Uterus (tissue), 4 donors: ENCODE measurements around the gene HDLBP. TPM values are rescaled to one million over a fixed set of nuclear protein-coding genes. Genes with fewer than 3 reads are reported as not detected.

Source experiments
- DNase-seq, 2 donors: peaks; one replicate each; pipeline ENCODE4 v3.0.0-alpha.2; 2019 to 2020
- H3K27ac ChIP-seq, 2 donors: fragments of 200-600 bp; sonication (generic); 1 replicate in 1 of 2; 2 replicates in 1 of 2; pipeline ENCODE4 v1.5.1; 2016 to 2018
- H3K27me3 ChIP-seq, 2 donors: fragments of 200-600 bp; sonication (generic); one replicate each; pipeline ENCODE4 v1.5.1; 2018 to 2019; ENCODE audit warnings: control low read depth in 1 of 2
- H3K36me3 ChIP-seq, 2 donors: fragments of 200-600 bp; sonication (generic); one replicate each; pipeline ENCODE4 v1.5.1; 2019; ENCODE audit warnings: control low read depth in 1 of 2
- H3K4me1 ChIP-seq, 2 donors: fragments of 200-600 bp; sonication (generic); one replicate each; pipeline ENCODE4 v1.5.1; 2018 to 2019; ENCODE audit warnings: control low read depth in 1 of 2
- H3K4me3 ChIP-seq, 2 donors: fragments of 200-600 bp; sonication (generic); 1 replicate in 1 of 2; 2 replicates in 1 of 2; pipeline ENCODE4 v1.5.1; 2018 to 2019; ENCODE audit warnings: mild to moderate bottlenecking in 1 of 2
- H3K9me3 ChIP-seq, 2 donors: fragments of 200-600 bp; sonication (generic); one replicate each; pipeline ENCODE4 v1.5.1; 2019; ENCODE audit warnings: control low read depth in 1 of 2
- POLR2A ChIP-seq, 2 donors: fragments of 450-650 bp; IDR thresholded peaks; one replicate each; pipeline ENCODE4 v1.6.1; 2016; ENCODE audit warnings: antibody characterized with exemption in 2 of 2, mild to moderate bottlenecking in 1 of 2, moderate library complexity in 1 of 2
- intact Hi-C: fragments of 100-400 bp; cut with DNase I; formaldehyde crosslinking; loops from one replicate; pipeline ENCODE4 v1.15.1; 2023; ENCODE audit warnings: low total_unique reads
- total RNA-seq, 4 donors: library from RNA; depleted of rRNA in 3 of 4; stranded (reverse); fragments of >200 nt in 3 of 4; gene quantifications; one replicate each; pipeline versions ENCODE4 v1.1.0 to v1.2.4, GENCODE V29; 2014 to 2023
- TF ChIP-seq, protein P1 (sequence below), 4 experiments: fragments of 200-600 bp in 2 of 4; fragments of 450-650 bp in 2 of 4; sonication (generic) in 2 of 4; IDR thresholded peaks; one replicate each; pipeline ENCODE4 v1.5.1; 2016 to 2019; ENCODE audit warnings: antibody characterized with exemption in 4 of 4, mild to moderate bottlenecking in 2 of 4, moderate library complexity in 1 of 4
- donor health status: DM: yes; HTN: yes; CAD: no.

The HDLBP gene
- total RNA-seq, 4 donors from 2014 or later, result 226 to 1,465 (median 466) TPM

GRCh38 chr2:241254904-241255351, 60.5 kb downstream of the HDLBP start:
- Histone ChIP-seq H3K4me3 (no peak overlapping the region), H3K27me3 (no peaks in the 10 kb centered on the region), H3K4me1 (no peaks in the 10 kb centered on the region), H3K9me3 (no peaks in the 10 kb centered on the region), H3K27ac (no peak overlapping the region), H3K36me3 (no peaks in the 10 kb centered on the region)
- intact Hi-C loops, result no loop called here
- TF ChIP-seq, protein P1, sequence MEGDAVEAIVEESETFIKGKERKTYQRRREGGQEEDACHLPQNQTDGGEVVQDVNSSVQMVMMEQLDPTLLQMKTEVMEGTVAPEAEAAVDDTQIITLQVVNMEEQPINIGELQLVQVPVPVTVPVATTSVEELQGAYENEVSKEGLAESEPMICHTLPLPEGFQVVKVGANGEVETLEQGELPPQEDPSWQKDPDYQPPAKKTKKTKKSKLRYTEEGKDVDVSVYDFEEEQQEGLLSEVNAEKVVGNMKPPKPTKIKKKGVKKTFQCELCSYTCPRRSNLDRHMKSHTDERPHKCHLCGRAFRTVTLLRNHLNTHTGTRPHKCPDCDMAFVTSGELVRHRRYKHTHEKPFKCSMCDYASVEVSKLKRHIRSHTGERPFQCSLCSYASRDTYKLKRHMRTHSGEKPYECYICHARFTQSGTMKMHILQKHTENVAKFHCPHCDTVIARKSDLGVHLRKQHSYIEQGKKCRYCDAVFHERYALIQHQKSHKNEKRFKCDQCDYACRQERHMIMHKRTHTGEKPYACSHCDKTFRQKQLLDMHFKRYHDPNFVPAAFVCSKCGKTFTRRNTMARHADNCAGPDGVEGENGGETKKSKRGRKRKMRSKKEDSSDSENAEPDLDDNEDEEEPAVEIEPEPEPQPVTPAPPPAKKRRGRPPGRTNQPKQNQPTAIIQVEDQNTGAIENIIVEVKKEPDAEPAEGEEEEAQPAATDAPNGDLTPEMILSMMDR (IDR thresholded peaks at IDR 0.05), result no peak
- TF ChIP-seq POLR2A (IDR thresholded peaks at IDR 0.05), result no peak
- peak in 1 of 2 donors; percentile 9 for DNase-seq

DNA sequence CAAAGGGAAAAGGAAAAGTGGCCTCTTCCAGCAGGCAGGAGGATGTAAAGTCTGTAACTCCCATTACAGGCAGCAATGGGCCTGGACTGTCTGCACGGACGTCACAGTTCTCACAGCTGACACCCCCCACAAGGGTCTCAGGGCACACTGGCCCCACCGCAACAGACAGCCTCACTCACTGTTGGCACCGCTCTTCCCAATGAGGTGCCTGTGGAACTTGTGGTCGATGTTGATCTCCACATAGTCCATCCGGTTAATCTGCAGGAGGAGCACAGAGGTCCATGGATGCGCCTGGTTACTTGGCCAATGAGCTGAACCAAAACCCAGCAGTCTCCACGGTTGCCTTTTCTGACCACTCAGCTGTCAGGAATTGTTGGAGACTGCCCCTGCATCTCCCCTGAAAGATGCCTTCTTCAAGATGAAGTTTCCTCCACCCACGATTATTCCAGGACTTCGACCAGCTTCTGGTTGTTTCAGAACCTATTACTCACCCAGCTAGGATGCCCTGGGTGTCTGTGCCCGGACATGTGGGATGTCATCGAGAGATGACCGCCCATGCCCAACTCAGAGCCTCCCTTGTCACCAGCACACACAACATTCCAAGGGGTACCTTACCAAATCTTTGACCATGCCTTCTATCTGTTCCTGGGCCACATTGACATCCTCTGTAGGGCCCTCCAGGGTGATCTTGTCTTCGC, 62.5 kb downstream of the HDLBP start:
- Histone ChIP-seq H3K9me3 (no peaks in the 10 kb centered on the region), H3K4me1 (peaks cover 0 to 7% of the 10 kb centered on the region in 2 donors), H3K36me3 (no peaks in the 10 kb centered on the region), H3K4me3 (no peak overlapping the region), H3K27me3 (no peaks in the 10 kb centered on the region), H3K27ac (no peak overlapping the region)
- TF ChIP-seq POLR2A (IDR thresholded peaks at IDR 0.05), result no peak
- TF ChIP-seq, protein P1 (IDR thresholded peaks at IDR 0.05), result no peak
- intact Hi-C loops, result no loop called here
- DNase-seq, result no peak

- H3K36me3 ChIP-seq, result no peaks in the 10 kb centered on the region
- peaks cover 0 to 7% of the 10 kb centered on the region in 2 donors for H3K4me1 ChIP-seq
- H3K9me3 ChIP-seq, result no peaks in the 10 kb centered on the region
- DNase-seq, result no peak
- no peak overlapping the region for H3K4me3 ChIP-seq
- no peaks in the 10 kb centered on the region for H3K27me3 ChIP-seq
- no peak for TF ChIP-seq POLR2A (IDR thresholded peaks at IDR 0.05)
- TF ChIP-seq, protein P1 (IDR thresholded peaks at IDR 0.05), result no peak
- H3K27ac ChIP-seq, result no peak overlapping the region
- intact Hi-C loops, result no loop called here
Observed at GRCh38 chr2:241249654-241250053, 65.8 kb downstream of the HDLBP start.

DNA sequence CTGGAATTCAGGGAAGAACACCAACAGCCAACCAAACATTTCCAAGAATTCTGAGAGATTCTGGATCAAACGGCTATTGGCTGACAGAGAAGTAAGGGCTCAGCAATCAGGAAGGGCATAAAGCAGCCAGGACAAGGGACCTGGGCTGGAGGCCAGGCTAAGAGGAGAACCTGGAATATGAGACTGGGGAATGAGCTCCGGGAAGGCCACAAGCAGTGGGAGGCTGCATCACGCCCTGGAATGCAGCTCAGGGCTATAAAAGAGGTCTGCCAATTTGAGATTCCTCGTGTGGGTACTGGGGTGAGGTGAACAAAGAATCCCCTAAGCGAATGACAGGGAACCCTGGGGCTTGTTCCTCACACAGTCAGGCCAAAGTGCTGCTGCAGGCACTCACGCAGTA, 66.6 kb downstream of the HDLBP start:
- H3K27ac ChIP-seq, result no peak overlapping the region
- H3K4me1 ChIP-seq, result peaks cover 0 to 7% of the 10 kb centered on the region in 2 donors
- DNase-seq, result no peak
- no peaks in the 10 kb centered on the region for H3K36me3 ChIP-seq
- no peaks in the 10 kb centered on the region for H3K9me3 ChIP-seq
- no peaks in the 10 kb centered on the region for H3K27me3 ChIP-seq
- intact Hi-C loops, result no loop called here
- TF ChIP-seq POLR2A (IDR thresholded peaks at IDR 0.05), result no peak
- TF ChIP-seq, protein P1 (IDR thresholded peaks at IDR 0.05), result no peak
- no peak overlapping the region for H3K4me3 ChIP-seq

GRCh38 chr2:241248289-241248688, 67.2 kb downstream of the HDLBP start:
- H3K36me3 ChIP-seq, result no peaks in the 10 kb centered on the region

More at GRCh38 chr2:241248289-241248688, 67.2 kb downstream of the HDLBP start:
- no peaks in the 10 kb centered on the region for H3K27me3 ChIP-seq
- DNase-seq, result no peak
- no peaks in the 10 kb centered on the region for H3K9me3 ChIP-seq
- no peak overlapping the region for H3K4me3 ChIP-seq
- TF ChIP-seq, protein P1 (IDR thresholded peaks at IDR 0.05), result no peak
- no peak for TF ChIP-seq POLR2A (IDR thresholded peaks at IDR 0.05)
- intact Hi-C loops, result no loop called here
- peaks cover 0 to 7% of the 10 kb centered on the region in 2 donors for H3K4me1 ChIP-seq
- no peak overlapping the region for H3K27ac ChIP-seq
